Measurements from ENCODE around the gene MAD1L1.
"Not testable (repeated sequence)": the region's sequence is repeated elsewhere in the genome, so short reads cannot be mapped to it uniquely, and the experiment has no call there.

The MAD1L1 gene

GRCh38 chr7:2038931-2039728 is 193.6 kb downstream of the MAD1L1 start:
- DNase-seq, result no peak

DNA sequence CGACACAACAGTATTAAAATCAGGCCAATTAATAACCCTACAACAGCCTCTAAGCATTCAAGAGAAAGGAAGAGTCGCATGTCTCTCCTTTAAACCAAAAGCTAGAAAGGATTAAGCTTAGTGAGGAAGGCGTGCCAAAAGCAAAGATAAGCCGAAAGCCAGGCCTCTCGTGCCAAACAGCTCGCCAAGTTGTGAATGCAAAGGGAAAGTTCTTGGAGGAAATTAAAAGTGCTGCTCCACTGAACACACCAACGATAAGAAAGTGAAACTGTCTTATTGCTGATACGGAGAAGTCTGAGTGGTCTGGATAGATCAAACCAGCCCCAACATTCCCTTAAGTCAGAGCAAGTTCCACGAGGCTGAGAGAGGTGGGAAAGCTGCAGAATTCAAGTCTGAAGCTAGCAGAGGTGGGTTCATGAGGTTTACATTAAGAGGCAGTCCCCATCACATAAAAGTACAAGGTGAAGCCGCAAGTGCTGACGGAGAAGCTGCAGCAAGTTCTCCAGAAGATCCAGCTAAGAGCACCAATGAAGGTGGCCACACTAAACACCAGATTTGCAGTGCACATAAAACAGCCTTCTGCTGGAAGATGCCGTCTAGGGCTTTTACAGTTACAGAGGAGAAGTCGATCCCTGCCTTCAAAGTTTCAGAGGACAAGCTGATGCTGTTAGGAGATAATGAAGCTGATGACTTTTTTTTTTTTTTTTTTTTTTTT is 194.8 kb downstream of the MAD1L1 start:
- no peak for DNase-seq

- no peak for DNase-seq
Measured at GRCh38 chr7:2037301-2037807, 195.4 kb downstream of the MAD1L1 start.

GRCh38 chr7:2036786-2037185 is 196.0 kb downstream of the MAD1L1 start:
- DNase-seq, result no peak

GRCh38 chr7:2036201-2036600 is 196.5 kb downstream of the MAD1L1 start:
- DNase-seq, result not testable (repeated sequence)

DNA sequence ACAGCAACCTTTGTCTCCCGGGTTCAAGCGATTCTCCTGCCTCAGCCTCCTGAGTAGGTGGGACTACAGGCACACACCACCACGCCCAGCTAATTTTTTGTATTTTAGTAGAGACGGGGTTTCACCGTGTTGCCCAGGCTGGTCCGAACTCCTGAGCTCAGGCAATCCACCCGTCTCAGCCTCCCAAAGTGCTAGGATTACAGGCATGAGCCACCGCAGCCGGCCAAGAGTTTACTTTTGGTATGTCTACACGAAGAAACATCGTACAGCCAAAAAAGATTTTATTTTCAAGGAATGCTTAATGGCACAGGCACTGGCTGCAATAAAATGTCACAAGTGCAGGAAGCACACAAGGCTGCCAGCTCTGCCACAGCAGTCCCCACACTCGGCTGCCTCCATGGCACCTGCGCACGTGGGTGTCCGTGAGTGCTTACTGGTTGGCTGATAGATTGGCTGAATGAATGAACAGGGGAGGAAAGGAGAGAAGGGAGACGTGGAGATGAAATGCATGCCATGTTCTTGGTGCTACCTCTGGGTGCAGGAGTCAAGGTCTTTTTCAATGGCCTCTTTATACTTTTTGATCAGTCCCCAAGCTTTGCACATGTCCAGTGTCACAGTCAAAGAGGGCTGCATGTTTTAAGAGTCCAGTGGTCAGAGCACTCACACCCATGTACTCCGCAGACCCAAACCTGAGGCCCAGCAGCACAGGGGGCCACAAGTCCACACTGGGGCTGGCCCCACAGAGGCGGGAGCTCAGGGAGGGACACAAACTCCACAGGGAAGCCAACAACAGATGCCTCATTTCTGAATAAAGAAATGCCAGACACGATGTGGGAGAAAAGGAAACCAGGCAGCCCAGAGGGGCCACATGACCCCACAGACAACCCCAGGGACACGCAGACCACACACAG is 198.2 kb downstream of the MAD1L1 start:
- DNase-seq, result no peak

DNA sequence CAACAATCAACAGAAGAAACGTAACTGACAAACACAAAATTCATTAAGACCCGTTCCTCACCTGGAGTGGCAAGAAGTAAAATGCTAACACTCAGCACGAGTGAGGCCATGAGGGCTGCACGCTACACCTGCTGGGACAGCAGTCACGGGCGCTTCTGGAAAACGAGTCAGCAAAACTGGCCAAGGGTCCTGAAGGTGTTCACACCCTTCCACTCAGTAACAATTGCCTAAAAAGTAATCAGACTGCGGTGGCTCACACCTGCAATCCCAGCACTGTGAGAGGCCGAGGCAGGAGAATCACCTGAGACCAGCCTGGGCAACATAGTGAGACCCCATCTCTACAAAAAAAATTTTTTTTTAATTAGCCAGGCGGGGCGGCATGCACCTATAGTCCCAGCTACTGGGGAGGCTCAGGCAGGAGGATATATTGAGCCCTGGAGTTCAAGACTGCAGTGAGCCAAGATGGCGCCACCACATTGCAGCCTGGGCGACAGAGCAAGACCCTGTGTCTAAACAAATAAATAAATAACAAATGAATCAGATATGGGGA is 199.1 kb downstream of the MAD1L1 start:
- DNase-seq, result no peak

- no peak for DNase-seq
Measured at GRCh38 chr7:2032876-2033407, 199.8 kb downstream of the MAD1L1 start.

DNA sequence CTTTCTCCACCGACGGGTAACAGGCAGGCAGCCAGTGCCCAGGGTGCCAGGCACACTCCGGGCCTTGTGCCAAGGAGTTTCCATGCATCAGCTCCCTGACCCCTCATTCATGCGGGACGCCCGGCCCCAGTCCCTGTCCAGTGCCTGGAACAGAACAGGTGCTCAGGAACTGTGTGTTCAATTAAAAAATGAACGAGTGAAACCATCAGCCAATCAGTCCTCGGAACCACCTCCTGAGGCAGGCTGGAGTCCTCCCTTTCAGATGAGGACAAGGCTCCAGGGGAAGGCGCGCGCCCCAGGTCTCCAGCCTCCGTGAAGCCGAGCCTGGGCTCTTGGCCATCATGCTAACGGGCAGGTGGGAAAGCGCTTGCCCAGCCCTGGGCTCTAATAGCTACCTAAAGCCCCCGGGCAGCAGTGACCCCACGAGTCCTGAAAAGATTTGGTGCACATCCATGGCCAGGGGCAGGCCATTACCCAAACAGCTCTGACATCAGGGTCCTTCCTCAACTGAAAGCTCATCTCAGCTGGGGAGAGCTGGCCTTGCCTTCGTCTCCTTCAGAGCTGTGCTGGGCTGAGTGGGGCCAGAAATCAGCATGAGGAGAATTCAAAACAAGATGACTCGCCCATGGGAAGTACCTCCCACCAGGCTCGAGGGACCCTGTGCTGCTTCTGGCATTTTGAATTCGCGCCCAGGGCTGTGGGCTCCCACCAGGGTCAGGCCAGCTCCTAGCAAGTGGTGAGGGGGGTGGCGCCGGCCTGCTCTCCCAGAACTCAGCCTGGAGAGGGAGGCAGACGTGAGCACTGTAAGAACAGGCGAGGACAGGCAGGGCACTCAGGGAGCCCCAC is 200.5 kb downstream of the MAD1L1 start:
- peak; percentile 28 for DNase-seq

DNA sequence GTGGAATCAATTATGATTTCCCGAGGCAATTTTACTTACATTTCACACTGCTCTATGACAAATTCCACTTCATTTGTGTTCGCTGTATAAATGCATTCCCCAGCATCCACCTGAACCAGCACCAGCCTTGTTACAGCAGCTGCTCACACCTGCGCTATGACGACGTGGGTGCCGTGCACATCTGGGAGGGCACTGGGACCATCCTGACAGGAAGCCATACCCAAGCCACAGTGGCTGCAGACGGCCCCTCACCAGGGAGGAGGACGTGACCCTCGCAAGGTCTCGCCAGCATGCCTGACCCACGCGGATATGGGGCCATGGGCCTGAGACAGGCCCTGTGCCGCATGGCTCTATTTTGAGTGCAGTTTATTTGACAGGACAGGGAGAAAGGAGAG is 201.3 kb downstream of the MAD1L1 start:
- no peak for DNase-seq

GRCh38 chr7:2030475-2031450 is 202.0 kb downstream of the MAD1L1 start:
- no peak for DNase-seq

DNA sequence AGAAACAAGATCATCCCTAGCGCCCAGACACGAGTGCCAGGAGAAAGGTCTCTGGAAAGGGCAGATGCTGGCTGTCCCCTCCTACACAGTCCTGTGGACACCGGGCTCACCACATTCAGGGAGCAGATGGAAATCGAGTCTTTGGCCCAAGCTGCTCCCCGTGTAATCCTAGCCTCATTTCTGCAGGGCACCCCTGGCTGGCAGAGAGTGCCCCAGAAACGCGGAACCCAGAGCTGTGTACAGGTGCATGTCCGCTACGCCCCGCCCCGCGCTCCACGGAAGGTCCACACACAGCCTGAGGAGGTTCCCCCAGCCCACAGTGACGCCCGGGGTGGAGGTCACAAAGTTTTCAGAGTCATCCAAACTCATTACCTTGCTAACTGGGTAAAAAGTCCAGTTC is 202.8 kb downstream of the MAD1L1 start:
- no peak for DNase-seq

GRCh38 chr7:2029211-2029905 is 203.4 kb downstream of the MAD1L1 start:
- DNase-seq, result no peak

DNA sequence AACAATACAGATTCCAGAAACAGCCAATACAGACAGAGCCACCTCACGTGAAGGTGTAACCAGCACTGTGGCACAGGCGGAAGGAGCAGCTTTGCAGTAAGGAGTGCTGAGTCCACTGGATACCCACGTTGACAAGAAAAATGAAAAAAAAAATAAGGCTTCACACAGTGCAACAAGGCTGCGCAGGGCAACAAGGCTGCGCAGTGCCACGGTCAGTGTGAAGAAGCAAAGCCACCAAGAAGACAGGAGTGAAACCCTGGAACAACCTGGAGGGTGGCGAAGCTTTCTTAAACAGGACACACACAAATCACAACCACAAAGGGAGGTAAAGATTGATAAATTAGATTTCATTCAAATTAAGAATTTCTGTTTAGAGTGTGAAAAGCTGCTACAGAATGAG is 204.0 kb downstream of the MAD1L1 start:
- DNase-seq, result no peak

DNA sequence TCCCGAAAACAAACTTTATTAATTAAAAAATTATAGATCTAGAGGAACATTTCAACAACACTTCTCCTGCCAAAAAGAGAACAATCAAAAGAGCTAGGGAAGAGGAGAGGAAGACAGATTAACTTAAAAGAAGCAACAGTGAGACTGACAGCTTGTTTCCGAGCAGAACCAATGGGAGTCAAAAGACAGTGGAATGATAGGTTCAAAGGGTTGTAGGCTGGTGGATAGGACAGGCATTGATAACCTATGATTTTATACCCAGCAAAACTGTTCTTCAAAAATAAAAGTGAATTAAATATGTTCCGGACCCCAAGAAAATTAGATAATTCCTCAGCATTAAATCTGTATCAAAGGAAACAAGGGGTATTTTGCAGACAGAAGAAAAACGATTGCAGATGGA is 207.6 kb downstream of the MAD1L1 start:
- no peak for DNase-seq

DNA sequence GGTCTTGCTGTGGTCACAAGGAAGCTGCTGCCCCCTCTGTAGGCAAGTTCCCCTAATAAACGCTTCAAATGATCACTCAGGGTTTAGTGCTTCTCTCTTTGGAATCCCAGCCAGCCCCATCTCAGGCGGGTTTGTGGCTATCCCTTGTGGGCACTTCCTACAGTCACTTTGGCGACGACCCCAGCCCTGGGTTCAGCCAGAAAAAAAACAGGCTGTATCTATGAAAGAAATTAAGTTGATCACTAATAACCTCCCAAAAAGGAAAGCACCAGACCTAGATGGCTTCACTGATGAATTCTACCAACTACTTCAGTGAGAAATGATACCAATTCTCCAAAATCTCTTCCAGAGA is 208.2 kb downstream of the MAD1L1 start:
- no peak for DNase-seq

- no peak for DNase-seq
Measured at GRCh38 chr7:2023877-2024566, 208.7 kb downstream of the MAD1L1 start.

- DNase-seq, result no peak
Measured at GRCh38 chr7:2022737-2023250, 210.0 kb downstream of the MAD1L1 start.

GRCh38 chr7:2022021-2022409 is 210.7 kb downstream of the MAD1L1 start:
- no peak for DNase-seq
